ENCODE results near the gene VCAN. TPM values are rescaled to one million over a fixed set of nuclear protein-coding genes. Genes with fewer than 3 reads are reported as not detected.

Gene VCAN
- polyA plus RNA-seq, 1 donor from 2014 or later, result 1,185 TPM

- TF ChIP-seq CTCF (IDR thresholded peaks at IDR 0.05; ENCODE audit: poor library complexity, severe bottlenecking) (no peak), POLR2AphosphoS5 (IDR thresholded peaks at IDR 0.05) (peak; percentile 17), RAD21 (conservative IDR thresholded peaks at IDR 0.05) (no peak)
- Histone ChIP-seq H4K20me1 (ENCODE audit: insufficient read depth) (peaks cover 17% of the 10 kb centered on the region), H3K9me2 (ENCODE audit: insufficient read depth, low read length) (no peaks in the 10 kb centered on the region), H2AFZ (ENCODE audit: low read depth, low read length) (no peak overlapping the region), H3K9me3 (ENCODE audit: low read length) (no peaks in the 10 kb centered on the region), H3K4me2 (ENCODE audit: low read length) (no peak overlapping the region), H3K79me2 (replicated peaks; ENCODE audit: insufficient read depth, low read length) (peaks cover 23% of the 10 kb centered on the region), H3K9ac (ENCODE audit: low read length) (no peak overlapping the region), H3K36me3 (ENCODE audit: insufficient read depth, low read length) (peaks cover 23% of the 10 kb centered on the region), H3K27me3 (ENCODE audit: insufficient read depth, low read depth, low read length) (no peaks in the 10 kb centered on the region), H3F3A (ENCODE audit: insufficient read depth, low read length, poor library complexity, severe bottlenecking) (peaks cover 3% of the 10 kb centered on the region), H3K4me3 (ENCODE audit: low read length) (no peak overlapping the region), H3K27ac (ENCODE audit: low read length) (no peak overlapping the region)
Measured at GRCh38 chr5:83583859-83584258, 112.3 kb downstream of the VCAN start.

GRCh38 chr5:83586874-83587776, 115.6 kb downstream of the VCAN start:
- H3K79me2 ChIP-seq (replicated peaks; ENCODE audit: insufficient read depth, low read length), result peaks cover 4% of the 10 kb centered on the region
- no peak overlapping the region for H3K4me2 ChIP-seq (ENCODE audit: low read length)
- H3K9me2 ChIP-seq (ENCODE audit: insufficient read depth, low read length), result no peaks in the 10 kb centered on the region
- H3K36me3 ChIP-seq (ENCODE audit: insufficient read depth, low read length), result peaks cover 6% of the 10 kb centered on the region
- no peak overlapping the region for H3K27ac ChIP-seq (ENCODE audit: low read length)
- H4K20me1 ChIP-seq (ENCODE audit: insufficient read depth), result peaks cover 5% of the 10 kb centered on the region
- no peak overlapping the region for H3K4me3 ChIP-seq (ENCODE audit: low read length)
- H3K9me3 ChIP-seq (ENCODE audit: low read length), result no peaks in the 10 kb centered on the region
- peaks cover 3% of the 10 kb centered on the region for H3F3A ChIP-seq (ENCODE audit: insufficient read depth, low read length, poor library complexity, severe bottlenecking)
- H2AFZ ChIP-seq (ENCODE audit: low read depth, low read length), result no peak overlapping the region
- H3K9ac ChIP-seq (ENCODE audit: low read length), result no peak overlapping the region
- no peaks in the 10 kb centered on the region for H3K27me3 ChIP-seq (ENCODE audit: insufficient read depth, low read depth, low read length)
- peak; percentile 56 for TF ChIP-seq POLR2AphosphoS5 (IDR thresholded peaks at IDR 0.05)
- TF ChIP-seq SMC3 (conservative IDR thresholded peaks at IDR 0.05; ENCODE audit: poor library complexity), result no peak

- H3K9me3 ChIP-seq (ENCODE audit: low read length), result no peaks in the 10 kb centered on the region
- H3K4me2 ChIP-seq (ENCODE audit: low read length), result no peak overlapping the region
- H4K20me1 ChIP-seq (ENCODE audit: insufficient read depth), result peaks cover 5% of the 10 kb centered on the region
- H3K9me2 ChIP-seq (ENCODE audit: insufficient read depth, low read length), result no peaks in the 10 kb centered on the region
- TF ChIP-seq EZH2 (IDR thresholded peaks at IDR 0.05; ENCODE audit: borderline replicate concordance, insufficient read depth, low read length, poor library complexity, severe bottlenecking) (no peak), SMC3 (conservative IDR thresholded peaks at IDR 0.05; ENCODE audit: poor library complexity) (peak; percentile 11), RAD21 (conservative IDR thresholded peaks at IDR 0.05) (no peak)
- H3K27me3 ChIP-seq (ENCODE audit: insufficient read depth, low read depth, low read length), result no peaks in the 10 kb centered on the region
- H3K9ac ChIP-seq (ENCODE audit: low read length), result no peak overlapping the region
- H3K79me2 ChIP-seq (replicated peaks; ENCODE audit: insufficient read depth, low read length), result no peaks in the 10 kb centered on the region
- H3K4me3 ChIP-seq (ENCODE audit: low read length), result no peak overlapping the region
- no peak overlapping the region for H2AFZ ChIP-seq (ENCODE audit: low read depth, low read length)
- H3K27ac ChIP-seq (ENCODE audit: low read length), result no peak overlapping the region
- no peaks in the 10 kb centered on the region for H3K36me3 ChIP-seq (ENCODE audit: insufficient read depth, low read length)
- H3F3A ChIP-seq (ENCODE audit: insufficient read depth, low read length, poor library complexity, severe bottlenecking), result peaks cover 3% of the 10 kb centered on the region
Measured at GRCh38 chr5:83589786-83590185, 118.2 kb downstream of the VCAN start.

GRCh38 chr5:83590966-83591365, 119.4 kb downstream of the VCAN start:
- Histone ChIP-seq H3K9me3 (ENCODE audit: low read length) (no peaks in the 10 kb centered on the region), H3K27me3 (ENCODE audit: insufficient read depth, low read depth, low read length) (no peaks in the 10 kb centered on the region), H3K36me3 (ENCODE audit: insufficient read depth, low read length) (no peaks in the 10 kb centered on the region), H3F3A (ENCODE audit: insufficient read depth, low read length, poor library complexity, severe bottlenecking) (no peaks in the 10 kb centered on the region), H3K9me2 (ENCODE audit: insufficient read depth, low read length) (no peaks in the 10 kb centered on the region), H4K20me1 (ENCODE audit: insufficient read depth) (no peaks in the 10 kb centered on the region), H3K27ac (ENCODE audit: low read length) (no peak overlapping the region), H3K4me2 (ENCODE audit: low read length) (no peak overlapping the region), H3K4me3 (ENCODE audit: low read length) (no peak overlapping the region), H2AFZ (ENCODE audit: low read depth, low read length) (no peak overlapping the region), H3K79me2 (replicated peaks; ENCODE audit: insufficient read depth, low read length) (no peaks in the 10 kb centered on the region), H3K9ac (ENCODE audit: low read length) (no peak overlapping the region)
- TF ChIP-seq POLR2AphosphoS5 (IDR thresholded peaks at IDR 0.05) (peak; percentile 48), SMC3 (conservative IDR thresholded peaks at IDR 0.05; ENCODE audit: poor library complexity) (no peak)

Measured in neural cell (in vitro differentiated cells).